SKM-1 treated with dmso at 0.1 percent for 144 hours (cell line): Measurements from ENCODE around the gene TELO2.
A peak's percentile ranks its signal among the peaks of the same experiment; 100 is the strongest.
"Not testable (repeated sequence)": the region's sequence is repeated elsewhere in the genome, so short reads cannot be mapped to it uniquely, and the experiment has no call there.

Source experiments
- DNase-seq: peaks from one replicate; lab custom pipeline; 2025; ENCODE audit not compliant: unreplicated experiment; lab: John Stamatoyannopoulos, UW

Gene TELO2

DNA sequence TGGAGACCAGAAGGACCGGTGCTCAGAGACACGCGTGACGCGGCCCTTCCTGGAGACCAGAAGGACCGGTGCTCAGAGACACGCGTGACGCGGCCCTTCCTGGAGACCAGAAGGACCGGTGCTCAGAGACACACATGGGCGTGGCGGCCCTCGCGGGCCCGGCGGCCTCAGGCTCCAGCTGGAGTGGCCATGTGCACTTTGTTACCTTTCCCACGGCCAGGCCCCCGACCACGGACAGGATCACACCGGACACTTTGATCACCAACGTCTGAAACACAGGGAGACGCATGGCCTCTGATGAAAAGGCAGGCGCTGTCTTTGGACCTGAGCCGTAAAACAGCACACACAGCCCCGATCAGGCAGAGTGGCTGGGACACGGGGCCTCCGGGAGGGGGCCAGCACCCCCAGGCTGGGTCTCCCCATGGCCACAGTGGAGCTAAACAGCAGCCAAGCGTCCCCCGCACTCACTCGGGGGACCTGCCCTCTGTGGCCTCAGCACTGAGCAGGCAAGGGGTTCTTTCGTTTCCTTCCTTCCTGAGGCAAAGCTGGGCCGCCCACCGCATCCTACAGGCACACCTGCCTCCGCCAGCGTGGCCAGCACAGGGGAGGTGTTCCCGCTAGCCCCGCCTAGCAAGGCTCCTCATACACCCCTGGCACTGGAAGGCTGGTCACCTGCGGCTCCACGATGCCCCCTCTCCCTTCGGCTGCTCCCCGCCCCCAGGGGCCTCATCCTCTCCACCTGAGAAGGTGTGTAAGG is 35.5 kb upstream of the TELO2 start:
- DNase-seq: no peak

- DNase-seq: no peak
Measured at GRCh38 chr16:1458336-1458976, 34.7 kb upstream of the TELO2 start.

DNA sequence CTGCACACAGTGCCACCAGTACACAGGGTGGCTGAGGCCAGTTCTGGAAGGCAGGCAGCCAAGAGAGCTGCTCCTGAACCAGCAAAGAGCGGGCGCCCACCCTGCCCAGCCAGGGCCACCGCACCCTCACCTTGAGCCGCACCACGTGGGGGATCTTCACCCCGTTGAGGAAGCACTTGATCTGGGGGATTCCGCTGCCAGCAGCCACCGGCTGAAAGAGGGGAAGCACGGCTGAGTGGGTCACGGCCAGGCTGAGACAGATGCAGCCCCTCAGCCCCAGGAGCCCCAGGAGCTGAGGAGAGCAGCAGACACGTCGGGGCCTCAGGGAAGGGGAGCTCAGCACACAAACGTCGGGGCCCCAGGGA is 34.2 kb upstream of the TELO2 start:
- no peak for DNase-seq

- DNase-seq: no peak
Measured at GRCh38 chr16:1459967-1460366, 33.2 kb upstream of the TELO2 start.

GRCh38 chr16:1460602-1461138 is 32.5 kb upstream of the TELO2 start:
- DNase-seq: no peak

- DNase-seq: no peak
Measured at GRCh38 chr16:1461146-1461545, 32.0 kb upstream of the TELO2 start.

- DNase-seq: no peak
Measured at GRCh38 chr16:1464196-1464893, 28.8 kb upstream of the TELO2 start.

GRCh38 chr16:1464894-1465566 is 28.1 kb upstream of the TELO2 start:
- DNase-seq: no peak

DNA sequence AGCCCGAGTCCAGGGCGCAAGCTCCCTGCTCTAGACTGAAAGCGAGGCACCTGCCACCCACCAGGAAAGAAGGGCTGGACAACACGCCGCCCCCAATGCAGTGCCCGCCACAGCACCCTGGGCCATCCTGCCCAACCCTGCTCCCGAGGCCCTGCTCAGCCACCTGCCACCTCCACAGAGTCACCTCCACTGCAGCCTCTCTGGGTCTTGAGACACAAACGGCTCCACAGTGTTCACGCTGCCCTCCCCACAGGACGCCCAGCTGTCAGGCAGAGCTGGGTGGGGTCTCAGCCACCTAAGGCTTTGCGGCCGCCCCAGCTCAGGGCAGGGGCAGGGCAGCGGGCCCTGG is 27.6 kb upstream of the TELO2 start:
- DNase-seq: no peak

DNA sequence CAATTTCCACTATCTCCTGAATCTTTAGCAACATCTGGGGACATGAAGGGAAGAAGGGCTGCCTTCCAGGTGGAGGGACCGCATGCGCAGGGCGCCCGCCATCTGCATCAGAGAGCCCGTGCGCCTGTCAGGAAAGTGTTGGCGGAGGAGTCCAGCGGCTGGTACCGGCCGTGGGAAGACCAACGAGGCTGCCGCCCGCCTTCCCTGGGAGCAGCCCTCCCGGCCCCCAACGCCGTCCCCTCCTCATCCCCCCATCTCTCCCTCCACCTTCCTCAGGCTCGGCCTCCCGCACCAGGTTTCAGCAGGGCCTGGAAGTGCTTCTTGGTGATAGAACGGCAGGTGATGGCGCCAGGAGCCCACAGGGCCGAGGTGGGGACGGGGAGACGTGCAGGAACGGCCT is 27.1 kb upstream of the TELO2 start:
- DNase-seq: no peak

DNA sequence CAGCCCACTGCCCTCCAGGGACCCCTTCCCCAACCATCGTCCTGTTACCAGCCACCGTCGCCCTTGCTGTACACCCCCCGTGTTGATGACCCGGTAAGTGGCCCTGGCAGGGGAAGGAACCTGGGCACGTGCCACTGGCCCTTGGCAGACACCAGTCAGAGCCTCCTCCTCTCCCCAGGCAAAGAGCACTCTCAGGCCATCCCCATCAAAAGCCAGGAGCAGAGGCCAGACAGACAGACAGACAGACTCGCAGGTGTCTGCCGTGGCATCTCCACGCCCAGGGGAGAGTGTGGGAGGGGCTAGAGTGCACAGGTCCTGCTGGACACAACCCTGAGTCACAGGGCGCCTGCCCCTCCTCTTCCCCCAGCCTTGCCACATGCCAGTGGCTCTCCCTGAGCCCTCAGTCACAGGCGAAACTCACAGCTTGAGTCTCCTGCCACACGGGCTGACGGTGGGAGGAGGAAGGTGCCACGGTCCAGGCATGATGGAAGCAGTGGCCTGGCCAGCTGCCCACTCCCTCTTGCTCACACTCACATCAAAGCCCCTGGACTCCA is 26.1 kb upstream of the TELO2 start:
- no peak for DNase-seq

DNA sequence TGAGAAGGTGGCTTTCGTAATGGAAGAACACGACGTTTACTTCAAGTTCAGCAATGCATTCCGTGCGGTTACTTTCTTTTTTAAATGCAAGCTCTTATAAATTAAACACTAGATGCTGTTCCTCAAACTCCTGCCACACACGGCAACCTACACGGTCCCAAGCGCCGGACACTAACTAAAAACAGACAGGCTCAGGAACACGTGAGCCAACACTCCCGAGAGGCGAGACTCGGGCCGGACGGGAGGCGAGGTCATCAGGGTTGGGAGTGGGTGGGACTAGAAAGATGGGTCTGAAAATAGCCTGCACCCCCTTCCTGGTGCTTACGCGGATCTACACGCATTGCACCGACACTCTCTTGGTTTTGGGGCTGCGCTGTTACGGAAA is 24.7 kb upstream of the TELO2 start:
- no peak for DNase-seq

GRCh38 chr16:1469141-1469540 is 24.0 kb upstream of the TELO2 start:
- not testable (repeated sequence) for DNase-seq

DNA sequence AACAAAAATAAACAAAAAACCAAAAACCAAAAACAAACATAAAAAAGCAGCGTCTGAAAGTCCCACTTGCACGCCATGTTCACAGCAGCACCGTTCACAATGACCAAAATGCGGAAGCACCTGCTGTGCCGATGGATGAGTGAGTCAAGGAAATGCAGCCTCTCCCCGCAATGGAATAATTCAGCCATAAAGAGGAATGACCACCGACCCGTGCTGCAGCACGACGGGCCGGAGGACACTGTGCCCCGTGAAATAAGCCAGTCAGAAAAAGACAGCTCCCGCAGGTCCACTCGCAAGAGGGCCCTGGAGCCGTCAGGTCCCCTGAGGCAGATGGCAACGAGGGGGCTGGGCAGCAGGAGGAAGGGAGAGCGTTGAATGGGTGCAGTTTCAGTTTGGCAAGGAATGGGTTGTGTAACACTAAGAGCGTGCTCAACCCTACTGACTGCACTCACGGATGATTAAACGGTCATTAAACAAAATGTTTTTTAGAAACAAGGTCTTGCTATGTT is 23.4 kb upstream of the TELO2 start:
- DNase-seq: peak; percentile 91

DNA sequence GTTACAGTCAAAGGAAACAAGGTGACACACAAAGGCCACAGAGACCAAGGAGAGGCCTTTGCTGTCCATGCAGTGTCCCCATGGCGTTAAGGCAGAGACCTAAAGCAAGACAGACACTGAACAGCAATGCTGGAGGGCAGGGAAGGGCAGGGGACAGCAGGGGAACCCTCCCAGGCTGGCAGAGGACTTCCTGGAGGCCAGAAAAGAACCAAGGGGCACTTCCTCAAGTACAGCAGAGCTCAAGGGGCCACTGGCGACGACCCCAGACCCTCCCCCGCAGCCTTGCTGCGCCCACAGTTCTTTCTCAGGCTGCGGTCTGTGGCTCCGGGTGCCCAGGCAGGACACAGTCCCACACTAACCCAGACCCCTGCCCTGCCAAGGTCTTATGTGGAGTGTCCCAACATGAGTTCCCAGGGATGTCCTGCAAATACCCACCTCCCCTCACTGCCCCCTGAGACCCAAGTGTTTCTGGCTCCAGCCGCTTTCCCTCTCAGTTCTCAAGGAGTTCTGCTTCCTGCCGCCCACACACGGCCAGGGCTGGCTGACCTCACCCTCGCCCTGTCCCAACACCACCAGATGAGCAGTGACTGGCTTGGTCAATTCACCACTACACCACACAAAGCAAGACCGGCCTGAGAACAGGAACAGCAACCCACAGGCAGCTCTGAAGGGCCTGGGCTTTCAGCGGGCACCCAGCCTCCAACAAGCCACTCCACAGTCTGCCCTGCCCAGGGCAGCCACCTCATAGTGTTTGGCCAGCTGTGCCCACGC is 22.5 kb upstream of the TELO2 start:
- peak; percentile 60 for DNase-seq

DNA sequence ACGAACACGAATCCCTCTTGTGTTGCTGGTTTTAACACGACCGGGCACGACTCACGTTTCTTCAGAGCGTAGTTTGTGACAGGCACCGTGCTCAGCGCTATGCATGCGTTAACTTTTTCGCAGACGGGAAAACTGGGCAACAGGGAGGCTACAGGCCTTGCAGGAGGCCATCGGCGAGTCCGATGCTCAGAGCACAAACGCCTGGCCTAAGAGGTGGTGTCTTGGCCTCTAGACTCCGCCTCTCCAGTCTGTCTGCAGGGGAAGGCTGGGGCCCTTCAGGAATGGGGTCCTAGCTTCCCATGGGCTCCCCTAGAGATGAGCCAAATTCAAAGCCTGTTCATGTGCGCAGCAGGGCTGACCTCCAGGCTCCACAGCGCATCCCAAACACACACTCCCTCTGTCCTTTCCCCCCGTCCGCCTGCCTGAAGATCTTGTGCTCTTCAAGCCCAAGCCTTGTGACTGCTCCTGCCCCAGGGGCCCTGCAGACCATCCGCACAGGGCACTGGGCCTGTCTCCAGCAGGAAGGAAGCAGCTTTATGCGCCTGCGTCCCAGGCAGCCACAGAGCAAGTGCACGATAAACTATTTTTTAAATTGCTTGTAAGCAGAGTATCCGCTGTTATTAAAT is 21.5 kb upstream of the TELO2 start:
- no peak for DNase-seq

- DNase-seq: no peak
Measured at GRCh38 chr16:1472974-1473373, 20.2 kb upstream of the TELO2 start.

- DNase-seq: no peak
Measured at GRCh38 chr16:1474082-1474795, 18.9 kb upstream of the TELO2 start.
